Prostate gland (tissue), 2 donors: ENCODE data around the gene SLC35F3. TPM values are rescaled to one million over a fixed set of nuclear protein-coding genes. Genes with fewer than 3 reads are reported as not detected.
"Not testable (repeated sequence)": the region's sequence is repeated elsewhere in the genome, so short reads cannot be mapped to it uniquely, and the experiment has no call there.

Source experiments
- DNase-seq: peaks from one replicate; pipeline ENCODE4 v3.0.0-alpha.2; 2019; ENCODE audit warnings: low spot score
- H3K27ac ChIP-seq, 2 donors: fragments of 200-600 bp; sonication (generic); 2 replicates each; pipeline ENCODE4 v1.5.1; 2017 to 2019
- H3K27me3 ChIP-seq: fragments of 200-600 bp; sonication (generic); replicated peaks from 2 replicates; pipeline ENCODE4 v1.5.1; 2019; ENCODE audit not compliant: insufficient read depth
- H3K36me3 ChIP-seq, 2 donors: fragments of 200-600 bp; sonication (generic); 1 replicate in 1 of 2; 2 replicates in 1 of 2; pipeline versions ENCODE4 v1.5.1 to v1.8.1; 2017 to 2019
- H3K4me1 ChIP-seq: fragments of 200-600 bp; sonication (generic); replicated peaks from 2 replicates; pipeline ENCODE4 v1.5.1; 2019
- H3K4me3 ChIP-seq, 2 donors: fragments of 200-600 bp; sonication (generic); 2 replicates each; pipeline ENCODE4 v1.5.1; 2017 to 2019
- H3K9me3 ChIP-seq: fragments of 200-600 bp; sonication (generic); 2 replicates; pipeline ENCODE4 v1.5.1; 2017
- POLR2A ChIP-seq: fragments of 450-650 bp; IDR thresholded peaks from one replicate; pipeline ENCODE4 v1.6.1; 2016; ENCODE audit warnings: antibody characterized with exemption, mild to moderate bottlenecking
- POLR2AphosphoS5 ChIP-seq: sonication (generic); formaldehyde crosslinking; IDR thresholded peaks from one replicate; pipeline ENCODE4 v1.6.1; 2017; ENCODE audit warnings: antibody characterized with exemption
- WGBS: methylation state at CpG from one replicate; pipeline ENCODE4 v1.1.5; 2018; 5-methylcytosine and 5-hydroxymethylcytosine counted together
- intact Hi-C: fragments of 100-400 bp; cut with DNase I; formaldehyde crosslinking; loops from one replicate; pipeline ENCODE4 v1.14.2; 2022
- total RNA-seq, 2 donors: library from RNA; depleted of rRNA; stranded (reverse); fragments of >200 nt; gene quantifications; one replicate each; pipeline ENCODE4 v1.1.0, GENCODE V29; 2016
- TF ChIP-seq, protein P1 (sequence below), 4 experiments: fragments of 200-600 bp in 2 of 4; fragments of 450-650 bp in 2 of 4; sonication (generic) in 2 of 4; IDR thresholded peaks; 1 replicate in 3 of 4; 2 replicates in 1 of 4; pipeline ENCODE4 v1.5.1; 2016 to 2019; ENCODE audit warnings: antibody characterized with exemption in 4 of 4, mild to moderate bottlenecking in 2 of 4, moderate library complexity in 2 of 4

Gene SLC35F3
- total RNA-seq, 2 donors from 2014 or later, result 0.34 to 0.64 TPM

DNA sequence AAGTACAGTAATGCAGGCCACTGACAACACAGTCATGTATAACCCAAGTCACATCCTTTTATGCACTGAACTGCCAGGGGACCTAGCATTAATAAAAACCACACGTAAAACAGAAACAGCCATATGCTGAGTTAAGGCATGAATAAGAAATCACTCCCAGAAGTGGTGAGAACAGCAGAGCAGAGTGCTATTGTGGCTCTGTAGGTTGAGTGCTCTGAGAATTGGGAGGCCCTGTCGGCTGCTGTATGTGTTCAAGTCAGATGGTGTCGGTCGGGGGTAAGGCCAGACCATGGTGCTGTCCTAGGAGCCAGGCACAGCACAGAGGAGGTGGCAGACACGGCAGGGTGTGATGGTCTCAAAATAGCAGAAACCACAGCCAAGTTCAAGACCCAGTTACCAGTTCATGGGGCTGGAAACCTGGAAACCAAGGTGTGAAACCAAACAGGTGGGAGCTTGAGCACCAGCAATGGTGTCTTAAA, 342.2 kb downstream of the SLC35F3 start:
- intact Hi-C loops, result no loop called here
- no peak for DNase-seq

DNA sequence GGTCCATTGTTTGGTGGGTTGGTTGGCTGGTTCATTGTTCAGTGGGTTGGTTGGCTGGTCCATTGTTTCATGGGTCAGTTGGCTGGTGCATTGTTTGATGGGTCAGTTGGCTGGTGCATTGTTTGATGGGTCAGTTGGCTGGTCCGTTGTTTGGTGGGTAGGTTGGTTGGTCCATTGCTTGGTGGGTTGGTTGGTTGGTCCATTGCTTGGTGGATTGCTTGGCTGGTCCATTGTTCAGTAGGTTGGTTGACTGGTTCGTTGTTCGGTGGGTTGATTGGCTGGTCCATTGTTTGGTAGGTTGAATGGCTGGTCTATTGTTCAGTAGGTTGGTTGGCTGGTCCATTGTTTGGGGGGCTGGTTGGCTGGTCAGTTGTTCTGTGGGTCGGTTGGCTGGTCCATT, 343.3 kb downstream of the SLC35F3 start:
- H3K4me3 ChIP-seq, intact Hi-C loops: not testable (repeated sequence)
- WGBS, result 83% methylated on average over 4 of the region's 4 CpGs

More for the DNA sequence above, 342.2 kb downstream of the SLC35F3 start:
- H3K4me3 ChIP-seq, result no peak overlapping the region
- no peaks in the 10 kb centered on the region for H3K27me3 ChIP-seq
- H3K27ac ChIP-seq, result no peak overlapping the region
- H3K36me3 ChIP-seq, result no peaks in the 10 kb centered on the region
- H3K9me3 ChIP-seq, result no peaks in the 10 kb centered on the region
- 86% methylated on average over 5 of the region's 5 CpGs for WGBS
- H3K4me1 ChIP-seq, result no peaks in the 10 kb centered on the region
- TF ChIP-seq POLR2A, result no peak
- TF ChIP-seq, protein P1, sequence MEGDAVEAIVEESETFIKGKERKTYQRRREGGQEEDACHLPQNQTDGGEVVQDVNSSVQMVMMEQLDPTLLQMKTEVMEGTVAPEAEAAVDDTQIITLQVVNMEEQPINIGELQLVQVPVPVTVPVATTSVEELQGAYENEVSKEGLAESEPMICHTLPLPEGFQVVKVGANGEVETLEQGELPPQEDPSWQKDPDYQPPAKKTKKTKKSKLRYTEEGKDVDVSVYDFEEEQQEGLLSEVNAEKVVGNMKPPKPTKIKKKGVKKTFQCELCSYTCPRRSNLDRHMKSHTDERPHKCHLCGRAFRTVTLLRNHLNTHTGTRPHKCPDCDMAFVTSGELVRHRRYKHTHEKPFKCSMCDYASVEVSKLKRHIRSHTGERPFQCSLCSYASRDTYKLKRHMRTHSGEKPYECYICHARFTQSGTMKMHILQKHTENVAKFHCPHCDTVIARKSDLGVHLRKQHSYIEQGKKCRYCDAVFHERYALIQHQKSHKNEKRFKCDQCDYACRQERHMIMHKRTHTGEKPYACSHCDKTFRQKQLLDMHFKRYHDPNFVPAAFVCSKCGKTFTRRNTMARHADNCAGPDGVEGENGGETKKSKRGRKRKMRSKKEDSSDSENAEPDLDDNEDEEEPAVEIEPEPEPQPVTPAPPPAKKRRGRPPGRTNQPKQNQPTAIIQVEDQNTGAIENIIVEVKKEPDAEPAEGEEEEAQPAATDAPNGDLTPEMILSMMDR (IDR thresholded peaks at IDR 0.05), result no peak
- TF ChIP-seq POLR2AphosphoS5, result no peak

DNA sequence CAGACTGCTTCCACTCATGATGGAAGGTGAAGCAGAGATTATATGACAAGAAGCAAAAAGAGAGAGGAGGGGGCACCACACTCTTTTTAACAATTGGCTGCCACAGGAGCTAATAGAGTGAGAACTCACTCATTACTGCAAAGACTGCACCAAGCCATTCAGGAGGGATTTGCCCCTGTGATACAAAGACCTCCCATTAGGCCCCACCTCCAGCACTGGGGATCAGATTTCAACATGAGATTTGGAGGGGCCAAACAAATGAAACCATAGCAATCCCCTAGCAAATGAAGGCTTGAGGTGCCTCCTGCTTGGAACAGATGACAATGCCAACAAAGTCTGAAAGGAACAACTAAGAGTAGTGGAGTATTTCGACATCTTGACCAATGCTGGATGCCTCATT, 346.3 kb downstream of the SLC35F3 start:
- Histone ChIP-seq H3K27me3 (no peaks in the 10 kb centered on the region), H3K27ac (no peak overlapping the region), H3K4me3 (no peak overlapping the region), H3K36me3 (no peaks in the 10 kb centered on the region), H3K4me1 (no peaks in the 10 kb centered on the region), H3K9me3 (no peaks in the 10 kb centered on the region)
- DNase-seq, result no peak
- intact Hi-C loops, result no loop called here
- WGBS, result 28% methylated on average over 1 of the region's 1 CpG
- TF ChIP-seq POLR2A (no peak), POLR2AphosphoS5 (no peak)
- TF ChIP-seq, protein P1 (IDR thresholded peaks at IDR 0.05), result no peak

More for the DNA sequence above, 343.3 kb downstream of the SLC35F3 start:
- not testable (repeated sequence) for H3K36me3 ChIP-seq, H3K9me3 ChIP-seq, H3K27me3 ChIP-seq, DNase-seq, H3K4me1 ChIP-seq, H3K27ac ChIP-seq

DNA sequence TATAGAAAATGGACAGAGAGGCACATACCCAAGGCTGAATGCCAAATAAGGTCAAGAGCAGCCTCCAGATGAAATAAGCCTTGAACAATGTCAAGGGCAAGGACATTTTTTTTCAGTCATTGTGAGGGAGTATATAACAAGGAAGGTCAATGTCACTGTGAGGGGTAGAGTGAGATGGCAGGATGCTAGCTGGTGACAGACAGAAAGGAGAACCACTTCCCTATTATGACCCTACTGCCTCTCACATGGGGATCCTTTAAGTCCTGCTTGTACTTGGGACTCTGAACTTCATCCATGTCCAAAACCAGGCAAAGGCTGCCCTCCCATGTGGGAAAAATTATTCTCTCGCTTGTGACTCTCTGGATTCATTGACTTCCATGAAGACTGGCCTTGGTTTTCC, 349.3 kb downstream of the SLC35F3 start:
- WGBS, result 94% methylated on average over 1 of the region's 1 CpG
- Histone ChIP-seq H3K27ac (no peak overlapping the region), H3K4me1 (no peaks in the 10 kb centered on the region), H3K9me3 (no peaks in the 10 kb centered on the region), H3K36me3 (no peaks in the 10 kb centered on the region), H3K4me3 (no peak overlapping the region), H3K27me3 (no peaks in the 10 kb centered on the region)
- no peak for TF ChIP-seq POLR2A
- intact Hi-C loops, result no loop called here
- DNase-seq, result no peak

DNA sequence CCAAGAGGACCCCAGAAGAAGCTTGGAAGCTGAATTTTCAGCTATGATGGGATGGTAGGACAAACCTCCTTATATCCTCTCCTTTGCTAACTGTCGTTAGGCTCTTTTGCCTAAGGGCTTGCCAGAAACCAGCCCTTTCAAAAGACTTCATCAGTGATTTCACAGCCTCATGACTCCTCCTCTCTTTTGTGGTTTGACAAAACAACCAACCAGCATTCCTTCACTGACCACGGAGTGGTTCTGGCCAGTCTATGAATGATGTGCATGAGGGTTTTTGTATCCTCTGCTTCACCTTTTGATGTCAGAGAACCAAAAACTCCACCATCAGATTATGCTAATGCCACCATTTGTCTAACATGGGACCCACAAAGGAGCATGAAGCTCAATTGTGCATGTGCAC, 351.9 kb downstream of the SLC35F3 start:
- Histone ChIP-seq H3K27me3 (no peaks in the 10 kb centered on the region), H3K4me1 (no peaks in the 10 kb centered on the region), H3K36me3 (no peaks in the 10 kb centered on the region), H3K4me3 (no peak overlapping the region), H3K27ac (no peak overlapping the region), H3K9me3 (no peaks in the 10 kb centered on the region)
- WGBS, result 44% methylated on average over 2 of the region's 2 CpGs
- intact Hi-C loops, result no loop called here
- no peak for DNase-seq
- no peak for TF ChIP-seq POLR2AphosphoS5
- TF ChIP-seq, protein P1 (IDR thresholded peaks at IDR 0.05), result no peak
- no peak for TF ChIP-seq POLR2A

DNA sequence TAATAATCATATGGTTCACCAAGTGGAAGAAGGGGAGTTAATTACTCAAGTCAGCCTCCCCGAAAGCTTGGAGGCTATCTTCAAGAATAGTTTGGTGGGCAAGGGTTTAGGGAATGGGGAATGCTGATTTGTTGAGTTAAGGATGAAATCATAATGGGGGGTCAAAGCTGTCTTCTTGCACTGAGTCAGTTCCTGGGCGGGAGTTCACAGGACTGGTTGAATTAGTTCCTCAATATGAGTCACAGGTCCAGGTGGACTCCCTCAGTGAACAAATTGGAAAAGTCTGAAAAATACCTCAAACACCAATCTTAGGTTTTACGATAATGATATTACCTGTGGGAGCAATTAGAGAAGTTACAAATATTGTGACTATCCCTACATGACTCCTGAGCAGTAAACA, 353.6 kb downstream of the SLC35F3 start:
- H3K4me3 ChIP-seq, result no peak overlapping the region
- 96% methylated on average over 3 of the region's 3 CpGs for WGBS
- no peaks in the 10 kb centered on the region for H3K36me3 ChIP-seq
- intact Hi-C loops, result no loop called here
- H3K4me1 ChIP-seq, result no peaks in the 10 kb centered on the region
- no peaks in the 10 kb centered on the region for H3K27me3 ChIP-seq
- H3K9me3 ChIP-seq, result no peaks in the 10 kb centered on the region
- TF ChIP-seq, protein P1 (IDR thresholded peaks at IDR 0.05), result no peak
- TF ChIP-seq POLR2A, result no peak
- no peak for TF ChIP-seq POLR2AphosphoS5
- DNase-seq, result no peak
- H3K27ac ChIP-seq, result no peak overlapping the region
